ENCODE measurements around the gene GOLGA5. TPM values are rescaled to one million over a fixed set of nuclear protein-coding genes. Genes with fewer than 3 reads are reported as not detected.
"Not testable (repeated sequence)": the region's sequence is repeated elsewhere in the genome, so short reads cannot be mapped to it uniquely, and the experiment has no call there.

The GOLGA5 gene
- total RNA-seq, 1 experiment from 2014 or later: 35.4 TPM

DNA sequence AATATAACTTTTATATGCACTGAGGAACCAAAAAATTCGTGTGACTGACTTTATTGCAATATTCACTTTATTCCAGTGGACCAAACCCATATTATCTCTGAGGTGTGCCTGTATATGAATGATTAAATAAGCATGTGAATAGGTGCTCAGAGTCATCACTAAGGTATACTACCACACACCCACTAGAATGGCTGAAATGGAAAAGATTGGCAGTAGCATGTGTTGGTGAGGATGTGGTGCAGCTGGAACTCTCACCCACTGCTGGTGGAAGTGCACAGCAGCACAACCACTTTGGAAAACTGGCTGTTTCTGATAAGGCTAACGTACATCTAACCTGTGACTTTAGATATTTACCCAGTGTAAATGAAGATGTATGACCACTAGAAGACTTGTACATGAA is 36.8 kb downstream of the GOLGA5 start:
- DNase-seq (ENCODE audit: low spot score): no peak

DNA sequence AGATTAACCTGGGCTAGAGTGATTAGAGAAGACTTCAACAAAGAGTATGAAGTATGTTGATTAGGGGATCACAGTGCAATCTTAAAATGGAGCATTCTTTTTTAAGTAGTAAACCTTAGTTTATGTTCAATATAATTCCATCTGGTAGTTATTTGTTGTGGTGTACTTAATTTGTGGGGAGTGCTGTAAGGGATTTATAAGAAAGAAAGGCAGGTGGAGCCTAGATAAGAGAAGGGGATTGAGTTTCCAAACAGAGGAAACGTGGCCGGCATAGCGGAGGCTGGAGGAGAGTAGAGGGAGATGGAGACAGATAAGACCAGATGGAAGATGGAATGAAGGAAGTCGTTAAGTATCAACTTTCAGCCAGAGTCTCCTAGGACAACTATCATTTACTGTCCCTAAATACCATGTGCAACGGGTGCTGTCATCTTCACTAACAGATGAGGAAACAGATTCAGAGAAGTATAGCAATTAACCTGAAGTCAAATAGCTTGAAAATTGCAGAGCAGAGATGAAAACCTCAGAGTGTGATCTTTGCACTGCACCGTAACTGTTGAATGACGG is 38.1 kb downstream of the GOLGA5 start:
- DNase-seq (ENCODE audit: low spot score): no peak

DNA sequence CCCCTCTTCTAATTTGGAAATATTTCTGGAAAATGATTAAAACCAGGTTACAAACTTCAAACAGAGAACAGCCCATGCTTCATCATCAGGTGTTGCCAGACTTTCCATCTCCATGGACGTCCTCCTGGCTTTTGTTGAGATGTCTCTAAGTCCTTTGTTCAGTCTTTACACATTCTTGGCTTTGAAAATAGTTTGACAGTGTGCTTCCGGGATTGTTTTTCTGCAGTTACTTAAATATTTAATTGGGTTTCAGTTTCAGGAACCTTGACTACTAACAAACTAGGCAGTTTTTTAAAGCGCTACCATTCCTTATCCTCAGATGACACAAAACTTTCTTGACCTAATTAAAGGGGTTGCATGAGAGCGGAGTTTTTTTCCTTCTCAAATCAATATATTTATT is 47.8 kb downstream of the GOLGA5 start:
- DNase-seq (ENCODE audit: low spot score): no peak

DNA sequence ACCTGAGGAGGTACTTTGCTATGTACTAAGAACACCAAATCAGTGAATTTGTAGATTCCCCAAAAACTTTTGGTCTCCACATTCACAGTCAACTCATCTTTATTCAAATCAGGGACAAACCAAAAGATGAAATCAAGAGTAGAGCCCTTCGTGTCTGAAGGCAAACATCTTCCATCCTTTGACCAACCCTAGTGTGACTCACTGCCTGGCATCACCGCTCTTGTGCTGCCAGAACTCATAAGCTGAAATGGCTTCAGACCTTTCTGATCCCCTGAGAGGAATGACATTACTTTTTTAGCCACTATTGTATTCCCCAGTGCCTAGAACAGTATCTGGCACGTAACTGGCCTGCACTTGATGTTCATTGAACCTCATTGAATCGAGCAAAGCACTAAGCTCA is 50.1 kb downstream of the GOLGA5 start:
- no peak for DNase-seq (ENCODE audit: low spot score)

DNA sequence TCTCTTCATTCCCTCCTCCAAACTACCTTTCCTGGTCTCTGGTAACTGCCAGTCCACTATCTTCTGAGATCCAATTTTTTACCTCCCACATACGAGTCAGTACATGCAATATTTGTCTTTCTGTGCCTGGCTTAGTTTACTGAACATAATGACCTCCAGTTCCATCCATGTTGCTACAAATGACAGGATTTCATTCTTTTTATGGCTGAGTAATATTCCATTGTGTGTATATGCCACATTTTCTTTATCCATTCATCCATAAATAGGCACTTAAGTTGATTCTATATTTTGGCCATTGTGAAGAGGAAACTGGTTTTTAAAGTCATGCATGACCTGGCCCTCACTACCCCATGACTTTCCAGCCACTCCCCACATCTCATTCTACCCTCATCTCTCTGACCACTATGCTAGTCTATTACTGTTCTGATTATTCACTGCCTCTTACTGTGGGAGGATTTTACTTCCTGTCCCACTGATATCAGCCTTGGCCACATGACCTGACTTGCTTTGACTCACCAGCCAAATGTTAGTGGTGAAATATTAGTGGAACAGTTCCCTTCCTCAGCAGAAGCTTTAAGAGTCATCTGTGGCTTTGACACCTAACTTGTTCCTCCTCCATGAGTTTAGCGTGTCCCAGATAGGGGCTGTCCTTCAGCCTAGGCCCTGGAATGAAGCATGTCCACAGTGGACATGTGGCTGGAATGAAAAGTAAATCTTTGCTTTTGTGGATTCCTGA is 52.2 kb downstream of the GOLGA5 start:
- DNase-seq (ENCODE audit: low spot score): peak; percentile 37

DNA sequence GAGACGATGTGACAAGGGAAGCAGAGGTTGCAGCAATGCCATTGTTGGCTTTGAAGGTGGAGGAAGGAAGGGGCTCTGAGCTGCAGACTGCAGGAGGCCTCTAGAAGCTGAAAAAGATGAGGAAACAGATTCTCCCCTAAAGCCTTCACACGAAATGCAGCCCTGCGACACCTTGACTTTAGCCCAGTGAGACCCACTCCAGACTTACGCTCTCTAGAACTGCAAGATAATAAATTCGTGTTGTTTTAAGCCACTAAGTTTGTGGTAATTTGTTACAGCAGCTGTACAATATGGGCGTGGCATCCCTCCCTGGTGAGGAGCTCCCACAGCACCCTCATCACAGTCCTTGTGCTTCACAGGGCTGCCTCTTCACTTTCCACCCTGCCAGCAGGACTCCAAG is 53.2 kb downstream of the GOLGA5 start:
- no peak for DNase-seq (ENCODE audit: low spot score)

DNA sequence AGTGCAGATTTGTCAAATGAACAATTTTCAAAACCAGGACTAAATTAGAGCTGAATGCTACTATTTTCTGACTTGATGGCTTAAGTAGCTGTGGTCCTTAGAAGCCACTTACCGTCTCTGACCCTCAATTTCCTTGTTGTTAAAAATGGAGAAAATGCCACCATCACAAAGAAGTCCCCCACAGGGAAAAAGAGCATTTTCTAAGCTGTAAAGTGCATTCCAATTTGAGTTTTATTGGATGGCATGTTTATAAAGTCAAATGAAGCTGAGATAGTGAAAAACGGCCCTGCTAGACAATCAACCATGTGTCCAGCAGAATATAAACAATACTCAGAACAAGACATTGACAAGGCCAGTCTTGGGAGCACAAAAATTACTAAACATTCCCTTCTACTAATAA is 53.6 kb downstream of the GOLGA5 start:
- DNase-seq (ENCODE audit: low spot score): no peak

DNA sequence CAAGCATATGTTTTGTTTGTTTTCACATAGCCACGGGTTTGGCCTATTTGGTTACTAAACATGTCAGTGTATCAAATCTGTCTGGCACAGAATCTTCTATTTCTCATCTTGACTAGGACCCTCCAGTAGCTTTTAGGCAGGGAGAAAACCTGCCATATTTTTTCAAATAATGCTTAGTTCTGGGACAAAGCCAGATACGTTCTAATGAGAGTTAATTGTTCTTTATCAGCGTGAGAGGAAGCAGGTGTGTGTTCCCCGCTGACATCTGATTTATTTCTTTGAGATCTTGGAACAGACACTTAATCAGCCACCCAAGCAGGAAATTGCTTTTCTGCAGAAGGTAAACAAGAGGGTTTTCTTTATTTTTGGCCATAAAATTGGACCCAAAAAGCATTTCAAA is 54.8 kb downstream of the GOLGA5 start:
- no peak for DNase-seq (ENCODE audit: low spot score)

DNA sequence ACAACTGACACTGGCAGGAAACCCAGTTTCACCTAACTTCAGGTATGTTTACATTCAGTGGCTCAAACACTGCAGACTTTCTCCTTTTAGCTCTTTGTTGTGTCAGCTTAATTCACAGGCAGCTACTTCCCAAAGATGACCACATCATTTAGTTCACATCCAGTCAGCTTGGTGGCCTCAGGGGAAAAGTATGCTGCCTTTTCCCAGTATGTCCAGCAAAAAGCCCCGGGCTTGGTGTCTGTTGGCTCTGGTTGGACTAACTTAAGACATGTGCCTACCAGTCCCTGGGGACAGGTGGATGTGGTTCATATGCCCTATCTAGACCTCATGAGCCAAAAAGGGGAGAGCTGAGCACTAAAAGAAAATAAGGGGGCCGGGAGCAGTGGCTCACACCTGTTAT is 56.4 kb downstream of the GOLGA5 start:
- no peak for DNase-seq (ENCODE audit: low spot score)

DNA sequence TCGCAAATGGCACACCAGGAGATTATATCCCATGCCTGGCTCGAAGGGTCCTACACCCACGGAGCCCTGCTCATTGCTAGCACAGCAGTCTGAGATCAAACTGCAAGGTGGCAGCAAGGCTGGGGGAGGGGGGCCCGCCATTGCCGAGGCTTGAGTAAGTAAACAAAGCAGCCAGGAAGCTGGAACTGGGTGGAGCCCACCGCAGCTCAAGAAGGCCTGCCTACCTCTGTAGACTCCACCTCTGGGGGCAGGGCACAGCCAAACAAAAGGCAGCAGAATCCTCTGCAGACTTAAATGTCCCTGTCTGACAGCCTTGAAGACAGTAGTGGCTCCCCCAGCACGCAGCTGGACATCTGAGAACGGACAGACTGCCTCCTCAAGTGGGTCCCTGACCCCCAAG is 59.0 kb downstream of the GOLGA5 start:
- DNase-seq (ENCODE audit: low spot score): not testable (repeated sequence)

DNA sequence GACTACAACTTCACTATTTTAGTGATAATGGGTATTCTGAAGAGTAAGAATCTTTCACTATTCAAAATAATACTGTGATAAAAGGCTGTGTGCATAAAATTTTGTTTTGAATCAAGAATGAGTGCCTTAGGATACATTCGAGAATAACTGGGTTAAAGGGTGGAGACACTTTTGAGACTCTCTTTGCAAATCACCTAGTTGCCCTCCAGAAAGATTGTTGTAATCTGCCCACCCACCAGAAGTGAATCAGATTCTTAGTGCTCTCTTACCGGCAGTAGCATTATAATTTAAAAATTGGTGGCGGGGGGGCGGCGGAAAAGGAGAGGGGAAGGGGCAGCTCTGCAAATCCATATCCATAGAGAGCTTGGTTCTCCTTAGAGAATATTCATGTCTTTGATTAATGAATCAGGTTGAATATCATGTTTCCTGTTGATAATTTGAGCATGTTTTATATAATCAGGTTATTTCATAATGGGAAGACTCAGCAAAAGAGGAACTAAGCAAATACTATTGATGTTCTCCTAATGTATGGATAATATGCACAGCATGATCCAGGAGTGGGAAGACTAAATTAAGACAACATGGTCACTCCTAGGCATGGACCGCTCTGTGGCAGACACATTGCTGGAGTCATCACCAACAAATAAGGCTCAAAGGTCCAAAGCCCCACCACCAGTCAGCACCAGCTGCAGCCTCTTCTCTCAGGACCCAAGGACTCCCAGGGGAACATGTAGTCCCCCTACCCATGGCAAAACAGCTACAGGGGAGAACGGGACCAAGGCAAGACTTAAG is 66.1 kb downstream of the GOLGA5 start:
- no peak for DNase-seq (ENCODE audit: low spot score)

DNA sequence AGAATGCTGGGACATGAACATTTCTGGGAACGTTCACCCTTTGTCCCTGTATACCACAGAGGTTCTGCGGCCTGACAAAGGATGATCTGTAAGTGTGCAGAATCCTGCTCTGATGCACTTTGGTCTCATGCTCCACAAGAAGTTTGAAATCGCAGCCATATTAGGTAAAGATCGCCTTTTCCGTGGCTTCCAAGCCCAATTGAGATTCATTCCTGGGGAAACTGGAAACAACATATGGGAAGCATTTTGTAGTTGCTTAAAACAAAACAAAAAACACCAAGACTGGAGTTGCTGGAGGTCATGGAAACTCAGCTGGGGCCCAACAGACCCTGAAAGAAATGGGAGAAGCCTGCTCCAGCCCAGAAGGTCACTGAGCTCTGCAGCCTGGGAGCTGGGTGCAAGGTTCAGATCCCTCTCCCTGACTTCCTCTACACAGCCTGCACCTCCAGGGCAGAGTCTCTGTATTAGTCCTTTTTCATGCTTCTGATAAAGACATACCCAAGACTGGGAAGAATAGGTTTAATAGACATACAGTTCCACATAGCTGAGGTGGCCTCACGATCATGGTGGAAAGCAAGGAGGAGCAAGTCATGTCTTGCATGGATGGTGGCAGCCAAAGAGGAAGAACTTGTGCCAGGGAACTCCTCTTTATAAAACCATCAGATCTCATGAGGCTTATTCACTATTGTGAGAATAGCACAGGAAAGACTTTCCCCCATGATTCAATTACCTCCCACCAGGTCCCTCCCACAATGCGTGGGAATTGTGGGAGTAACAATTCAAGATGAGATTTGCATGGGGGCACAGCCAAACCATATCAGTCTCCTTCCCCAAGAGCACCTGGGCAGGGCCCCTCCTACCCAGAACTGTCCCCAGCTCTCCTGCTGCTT is 68.0 kb downstream of the GOLGA5 start:
- no peak for DNase-seq (ENCODE audit: low spot score)

DNA sequence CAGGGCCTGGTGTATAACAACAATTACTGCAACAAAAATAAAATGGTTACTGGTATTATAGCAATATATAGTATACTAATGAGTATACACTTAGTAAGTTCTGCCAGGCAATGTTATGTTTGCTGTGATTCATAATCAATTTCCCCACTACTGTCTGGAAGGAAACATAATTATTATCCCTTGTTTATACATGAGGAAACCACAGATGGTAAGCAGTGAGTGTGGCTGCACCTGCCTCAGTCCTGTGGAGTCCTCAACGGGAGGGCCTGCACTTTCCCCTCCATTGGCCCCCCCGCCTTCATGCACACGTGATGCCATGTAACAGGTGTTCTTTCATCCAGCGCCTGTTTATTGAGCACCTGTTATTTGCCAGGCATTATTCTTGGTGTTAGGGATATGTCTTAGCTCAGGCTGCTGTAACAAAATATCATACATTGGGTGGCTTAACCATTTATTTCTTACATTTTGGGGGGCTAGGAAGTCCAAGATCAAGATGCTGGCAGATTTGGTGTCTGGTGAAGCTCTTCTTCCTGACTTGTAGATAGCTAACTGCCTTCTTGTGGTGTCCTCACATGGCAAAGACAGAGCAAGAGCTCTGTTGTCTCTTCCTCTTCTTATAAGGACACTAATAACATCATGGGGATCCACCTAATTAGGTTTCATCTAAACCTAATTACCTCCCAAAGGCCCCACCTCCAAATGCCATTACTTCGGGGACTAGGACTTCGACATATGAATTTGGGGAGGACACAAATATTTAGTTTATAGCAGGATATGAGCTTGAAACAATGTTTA is 69.4 kb downstream of the GOLGA5 start:
- DNase-seq (ENCODE audit: low spot score): no peak

DNA sequence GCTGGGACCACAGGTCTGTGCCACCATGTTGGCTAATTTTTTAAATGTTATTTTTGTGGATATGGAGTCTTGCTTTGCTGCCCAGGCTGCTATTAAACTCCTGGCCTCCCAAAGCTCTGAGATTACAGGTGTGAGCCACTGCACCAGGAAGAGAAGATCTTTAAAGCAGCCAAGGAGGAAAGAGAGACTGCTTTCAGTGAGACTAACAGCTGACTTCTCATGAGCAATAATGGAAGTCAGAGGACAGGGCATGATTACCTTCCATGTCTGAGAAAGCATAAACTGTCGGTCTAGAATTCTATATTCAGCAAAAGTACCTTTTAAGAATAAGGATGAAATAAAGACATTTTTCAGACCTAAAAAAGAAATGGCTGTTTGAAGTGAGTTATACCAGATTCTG is 71.6 kb downstream of the GOLGA5 start:
- no peak for DNase-seq (ENCODE audit: low spot score)

DNA sequence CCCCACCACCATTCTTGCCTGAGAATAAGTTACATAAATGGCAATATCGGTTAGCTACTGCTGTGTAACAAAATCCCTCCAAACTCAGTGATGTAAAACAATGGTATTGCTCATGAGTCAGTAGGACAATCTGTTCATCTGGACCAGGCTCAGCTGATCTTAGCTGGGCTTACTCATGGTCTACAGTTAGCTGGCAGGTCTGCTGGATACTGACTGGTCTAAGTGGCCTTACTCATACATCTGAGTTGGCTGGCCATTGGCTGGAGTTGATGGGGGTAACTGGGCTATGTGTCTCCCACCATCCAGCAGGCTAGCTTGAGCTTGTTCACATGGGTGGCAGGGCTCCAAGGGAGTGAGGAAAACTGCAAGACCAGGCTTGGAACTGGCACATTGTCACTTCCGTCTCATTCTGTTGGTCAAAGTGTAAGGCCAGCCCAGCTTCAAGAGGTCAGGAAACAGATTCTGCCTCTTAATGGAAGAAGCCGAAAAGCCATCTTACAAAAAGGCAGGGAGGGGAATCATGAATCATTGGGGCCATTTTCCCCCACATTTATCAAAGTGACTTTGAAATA is 72.2 kb downstream of the GOLGA5 start:
- no peak for DNase-seq (ENCODE audit: low spot score)

DNA sequence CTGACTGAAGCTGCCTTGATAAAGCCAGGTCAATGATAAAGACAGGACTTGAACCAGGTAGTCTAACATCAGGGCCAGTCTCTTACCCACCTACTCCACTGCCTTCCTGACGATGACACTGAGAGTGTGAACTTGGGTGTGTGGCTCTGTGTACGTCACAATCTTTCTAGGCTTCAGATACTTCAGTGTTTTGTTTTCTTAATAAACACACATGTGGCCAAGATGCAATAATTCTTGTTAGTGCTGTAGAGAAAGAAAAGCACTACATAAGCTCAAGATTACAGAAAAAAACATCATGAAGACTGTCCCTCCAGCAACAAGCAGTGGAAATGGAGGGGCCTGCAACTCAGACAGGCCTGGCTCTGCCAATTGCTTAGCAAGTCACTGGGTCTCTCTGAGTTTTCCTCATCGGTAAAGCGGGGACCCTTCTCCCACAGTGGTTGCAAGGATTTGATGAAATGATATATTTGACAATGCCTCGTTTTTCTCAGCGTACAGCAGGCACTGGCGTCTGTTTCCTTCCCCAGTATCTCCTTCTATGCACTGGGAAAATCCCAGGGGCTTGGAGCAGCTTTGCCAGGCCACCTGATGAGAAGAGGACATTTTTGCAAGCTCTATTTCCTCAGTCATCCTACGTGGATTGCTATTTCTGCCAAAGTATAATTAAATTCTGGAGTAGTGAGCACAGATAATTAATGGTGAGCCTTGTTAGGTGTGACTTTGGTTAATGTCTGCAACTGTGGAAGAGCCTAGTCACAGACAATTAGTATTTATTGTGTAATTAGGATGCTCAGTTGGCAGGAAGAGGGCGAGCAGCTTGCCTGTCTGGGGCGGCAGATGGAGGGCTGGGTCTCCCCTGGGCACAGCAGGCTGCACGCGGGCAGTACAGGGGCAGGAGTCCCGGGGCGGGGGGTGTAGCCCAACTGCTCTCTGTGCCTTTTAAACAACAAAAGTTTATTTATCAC is 73.1 kb downstream of the GOLGA5 start:
- no peak for DNase-seq (ENCODE audit: low spot score)

DNA sequence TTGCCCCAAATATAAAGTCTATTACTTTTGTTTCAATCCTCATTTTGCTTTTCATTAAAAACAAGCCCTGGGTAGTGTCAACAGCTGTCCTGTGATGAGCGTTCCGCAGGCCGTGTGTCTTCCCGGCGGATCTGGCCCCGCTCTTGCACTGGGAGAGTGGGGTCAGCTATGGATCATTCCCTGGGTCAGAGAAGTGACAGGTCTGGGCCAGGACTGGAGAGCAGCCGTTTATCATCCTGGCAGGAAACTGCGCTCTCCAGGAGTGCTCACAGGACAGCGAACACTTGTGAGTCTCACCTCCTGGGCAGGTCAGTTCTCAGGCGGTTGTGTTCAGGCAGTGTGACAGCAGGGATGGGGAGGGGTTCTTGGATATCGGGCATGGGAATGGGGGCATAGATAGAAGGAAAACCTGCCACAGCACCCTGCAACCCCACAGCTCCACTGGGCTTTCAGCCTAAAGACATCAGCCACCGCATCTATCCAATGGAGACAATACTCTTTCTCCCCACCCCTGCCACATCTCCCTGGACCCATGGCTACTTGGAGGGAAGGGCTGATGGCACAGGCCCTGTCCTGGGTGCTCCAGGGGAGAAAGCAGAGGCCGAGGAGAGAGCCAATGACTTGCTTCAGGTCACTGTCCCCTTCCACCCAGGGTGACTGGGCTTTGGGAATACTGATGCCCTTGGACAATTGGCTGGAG is 81.0 kb downstream of the GOLGA5 start:
- DNase-seq (ENCODE audit: low spot score): no peak

DNA sequence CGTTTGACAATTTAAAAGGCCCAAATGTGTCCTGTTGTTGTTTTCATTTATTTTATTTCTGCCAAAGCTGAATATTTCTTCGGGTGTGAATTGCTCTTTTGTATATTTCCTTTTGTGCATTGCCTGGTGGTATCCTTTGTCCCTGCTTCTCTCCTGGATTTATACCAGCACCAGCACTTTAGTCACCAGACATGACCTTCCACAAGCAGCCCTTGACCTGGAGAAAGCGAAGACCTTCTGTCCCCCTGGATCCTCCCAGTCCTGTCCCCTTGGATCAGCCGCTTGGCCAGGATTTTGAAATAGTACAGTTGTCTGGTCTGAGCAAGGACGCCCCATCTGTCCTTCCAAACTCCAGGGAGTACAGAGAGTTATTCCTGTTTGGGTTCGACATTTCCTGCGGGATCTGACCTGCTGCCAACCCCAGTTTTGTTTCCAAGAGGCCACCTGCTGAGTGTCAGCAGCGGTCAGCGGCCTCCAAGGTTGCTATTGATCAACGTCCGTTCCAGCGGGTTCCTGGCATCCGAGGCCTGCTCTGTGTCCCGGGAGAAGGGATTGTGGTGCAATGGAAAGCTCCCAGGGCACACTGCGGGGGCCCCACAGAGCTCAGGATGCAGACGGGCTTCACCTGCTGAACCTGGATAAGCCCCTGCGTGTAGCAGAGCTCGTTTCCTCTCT is 83.8 kb downstream of the GOLGA5 start:
- DNase-seq (ENCODE audit: low spot score): no peak
